NCI-H1105 treated with DMSO at 0.1 percent for 48 hours (cell line): ENCODE measurements around the gene CATSPERE.
"Not testable (repeated sequence)": the region's sequence is repeated elsewhere in the genome, so short reads cannot be mapped to it uniquely, and the experiment has no call there.

Experiments used
- DNase-seq: peaks from one replicate; lab custom pipeline; 2025; lab: John Stamatoyannopoulos, UW

The CATSPERE gene

GRCh38 chr1:244448279-244449036 lies 12.6 kb upstream of the CATSPERE start:
- DNase-seq: no peak

DNA sequence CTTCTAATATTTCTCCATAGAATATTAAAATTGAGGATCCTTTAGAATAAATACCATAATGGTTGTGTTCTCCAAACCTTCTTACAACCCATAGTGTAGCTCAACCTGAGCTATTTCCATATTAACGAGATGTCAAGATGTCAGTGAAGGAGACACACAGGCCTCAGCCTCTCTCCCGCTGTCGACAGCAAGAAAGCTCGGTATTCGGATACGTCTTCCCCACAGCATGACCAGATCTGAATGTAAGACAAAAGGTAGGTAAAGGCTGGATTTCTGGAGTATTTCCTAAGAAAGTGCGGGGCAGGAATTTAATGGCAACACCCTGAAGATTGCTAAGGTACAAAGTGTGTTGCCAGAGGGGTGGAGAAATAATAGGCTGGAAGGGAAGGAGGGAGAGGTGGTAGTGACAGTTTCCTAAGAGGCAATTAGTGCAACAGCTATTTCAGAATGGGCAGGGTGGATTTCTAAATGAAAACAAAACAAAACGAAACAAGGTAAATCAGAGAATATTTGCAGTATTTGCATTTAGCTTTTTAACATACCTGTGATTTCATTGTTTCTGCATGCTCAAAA lies 11.1 kb upstream of the CATSPERE start:
- no peak for DNase-seq

GRCh38 chr1:244450597-244451538 lies 10.2 kb upstream of the CATSPERE start:
- no peak for DNase-seq

- DNase-seq: no peak
Measured at GRCh38 chr1:244451539-244451950, 9.5 kb upstream of the CATSPERE start, which contains the start of gene ADSS2. Gene ADSS2, minus strand, starts transcription at chr1:244451909. Its CDS starts 92 bp downstream, at chr1:244451817.

DNA sequence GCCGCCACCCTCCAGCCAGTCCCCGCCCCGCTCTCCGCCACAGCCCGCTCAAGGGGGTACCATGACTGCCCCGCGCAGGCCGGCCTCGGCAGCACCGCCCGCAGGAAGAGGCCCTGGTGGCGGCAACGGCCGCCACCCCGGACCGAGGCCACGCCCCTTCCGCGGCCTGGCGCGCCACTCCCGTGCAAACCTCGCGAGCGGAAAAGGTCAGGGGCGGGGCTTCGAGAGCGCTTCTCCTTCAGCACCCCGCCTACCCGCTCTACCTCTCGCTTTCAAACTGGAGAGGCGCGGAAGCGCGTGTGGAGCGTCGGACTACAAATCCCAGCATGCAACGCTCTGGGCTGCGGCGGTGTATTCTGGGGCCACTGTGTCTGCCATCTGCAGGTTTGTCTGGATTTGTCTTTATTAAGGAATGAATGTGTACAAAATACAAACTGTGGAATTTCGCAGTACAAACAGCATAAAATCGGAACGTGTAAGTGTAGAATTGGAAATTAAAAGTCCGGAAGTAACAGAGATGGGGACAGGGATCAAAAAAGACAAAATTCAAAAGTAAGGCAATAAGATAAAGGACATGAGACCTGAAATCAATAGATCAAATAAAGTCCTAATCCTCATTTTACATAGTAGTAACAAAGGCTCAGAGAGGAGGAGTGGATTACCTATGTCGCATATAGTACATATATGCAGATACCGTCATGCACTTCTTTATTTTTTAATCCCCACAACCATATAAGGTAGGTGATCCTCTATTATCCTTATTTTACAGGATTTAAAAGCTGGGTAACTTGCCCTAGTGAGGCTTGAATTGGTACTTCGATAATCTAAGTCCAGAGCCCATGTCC lies 8.9 kb upstream of the CATSPERE start:
- DNase-seq: peak; percentile 92

DNA sequence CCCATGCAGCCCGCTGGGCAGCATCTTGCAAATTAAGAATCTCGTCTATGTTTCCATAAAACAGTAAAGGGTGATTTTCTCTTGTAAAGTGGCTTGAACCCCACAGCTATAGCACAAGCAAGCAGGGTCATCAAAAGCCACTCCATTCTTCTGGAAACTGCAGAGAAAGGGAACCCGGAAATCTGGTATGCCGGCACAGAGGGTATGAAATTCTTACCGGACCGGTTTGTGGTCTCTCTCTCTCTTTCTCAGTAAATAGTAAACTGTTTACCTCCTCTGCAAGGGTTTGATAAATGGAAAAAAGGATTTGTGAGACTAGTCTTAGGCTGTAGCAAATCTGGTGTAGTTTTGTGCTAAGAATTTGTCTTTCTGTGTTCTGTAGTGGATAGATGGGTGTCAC lies 6.7 kb upstream of the CATSPERE start:
- no peak for DNase-seq

- no peak for DNase-seq
Measured at GRCh38 chr1:244456586-244456985, 4.5 kb upstream of the CATSPERE start.

DNA sequence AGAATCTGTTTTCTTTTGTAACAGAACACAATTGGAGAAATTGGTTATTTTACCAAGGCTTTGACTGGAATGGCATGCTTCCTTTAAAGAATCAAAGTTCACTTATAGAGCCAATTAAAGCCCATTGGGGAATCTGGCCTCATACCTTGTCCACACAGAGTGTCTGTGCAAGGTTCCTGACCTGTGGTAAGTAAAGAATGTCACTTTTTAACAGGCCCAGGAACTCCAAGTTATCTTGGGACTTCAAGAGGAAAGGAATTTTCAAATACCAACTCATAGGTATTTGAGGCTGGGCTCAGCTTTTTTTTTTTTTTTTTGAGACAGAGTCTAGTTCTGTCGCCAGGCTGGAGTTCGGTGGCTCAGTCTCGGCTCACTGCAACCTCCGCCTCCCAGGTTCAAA lies 2.3 kb upstream of the CATSPERE start:
- no peak for DNase-seq

GRCh38 chr1:244460197-244460596 lies 876 bp upstream of the CATSPERE start:
- DNase-seq: no peak

GRCh38 chr1:244466724-244467123 lies 5.7 kb downstream of the CATSPERE start:
- DNase-seq: no peak

GRCh38 chr1:244473059-244473605 lies 12.1 kb downstream of the CATSPERE start:
- DNase-seq: no peak

DNA sequence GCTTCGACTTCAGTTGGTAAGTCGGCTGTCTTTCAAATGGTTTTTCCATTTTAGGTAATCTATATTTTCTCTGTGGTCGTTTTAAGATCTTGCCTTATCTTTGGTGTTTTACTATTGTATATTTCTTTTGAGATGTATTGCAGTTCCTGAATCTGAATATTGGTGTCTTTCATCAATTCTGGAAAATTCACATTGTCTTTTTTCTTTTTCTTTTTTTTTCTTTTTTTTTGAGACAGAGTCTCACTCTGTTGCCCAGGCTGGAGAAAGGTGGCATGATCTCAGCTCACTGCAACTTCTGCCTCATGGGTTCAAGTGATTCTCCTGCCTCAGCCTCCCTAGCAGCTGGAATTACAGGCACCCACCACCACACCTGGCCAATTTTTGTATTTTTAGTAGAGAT lies 23.9 kb downstream of the CATSPERE start:
- not testable (repeated sequence) for DNase-seq

- DNase-seq: no peak
Measured at GRCh38 chr1:244494653-244495052, 33.6 kb downstream of the CATSPERE start.

- no peak for DNase-seq
Measured at GRCh38 chr1:244496186-244496585, 35.1 kb downstream of the CATSPERE start.

DNA sequence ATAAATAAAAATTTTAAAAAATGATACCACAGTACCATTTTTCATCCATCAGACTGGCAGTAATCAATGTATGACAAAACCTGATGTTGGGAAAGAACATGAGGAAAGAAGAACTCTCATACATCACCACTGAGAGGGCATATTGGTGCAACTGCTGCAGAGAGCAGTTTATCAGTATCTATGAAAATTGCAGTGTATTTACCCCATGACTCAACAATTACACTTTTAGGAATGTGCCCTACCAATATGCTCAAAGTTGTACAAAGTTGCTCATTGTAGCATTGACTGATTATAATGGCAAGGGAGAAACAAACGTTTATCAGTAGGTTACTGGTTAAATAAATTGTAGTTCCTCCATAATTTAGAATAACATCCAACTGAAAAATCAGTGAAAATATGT lies 36.7 kb downstream of the CATSPERE start:
- DNase-seq: no peak

GRCh38 chr1:244499484-244499883 lies 38.4 kb downstream of the CATSPERE start:
- not testable (repeated sequence) for DNase-seq

GRCh38 chr1:244500515-244500914 lies 39.4 kb downstream of the CATSPERE start:
- DNase-seq: not testable (repeated sequence)

DNA sequence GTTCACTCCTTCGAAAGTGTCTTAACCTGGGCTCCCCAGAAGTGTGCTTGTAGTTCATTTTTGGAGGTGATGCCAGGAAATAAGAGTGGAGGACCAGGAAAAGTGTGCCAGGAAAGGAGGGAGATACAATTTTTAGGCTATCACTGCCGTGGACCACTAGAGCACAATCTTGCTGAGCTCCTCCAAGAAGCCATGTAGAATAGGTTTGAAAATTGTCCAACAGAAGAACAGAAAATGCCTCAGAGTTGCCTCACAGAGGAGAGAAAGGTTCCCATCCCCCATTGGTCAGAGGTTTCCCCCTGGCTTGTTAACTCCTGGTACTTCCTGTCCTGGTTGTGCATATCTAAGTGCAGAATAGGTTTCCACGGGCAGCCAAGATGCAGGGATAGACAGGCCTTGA lies 41.6 kb downstream of the CATSPERE start:
- no peak for DNase-seq

DNA sequence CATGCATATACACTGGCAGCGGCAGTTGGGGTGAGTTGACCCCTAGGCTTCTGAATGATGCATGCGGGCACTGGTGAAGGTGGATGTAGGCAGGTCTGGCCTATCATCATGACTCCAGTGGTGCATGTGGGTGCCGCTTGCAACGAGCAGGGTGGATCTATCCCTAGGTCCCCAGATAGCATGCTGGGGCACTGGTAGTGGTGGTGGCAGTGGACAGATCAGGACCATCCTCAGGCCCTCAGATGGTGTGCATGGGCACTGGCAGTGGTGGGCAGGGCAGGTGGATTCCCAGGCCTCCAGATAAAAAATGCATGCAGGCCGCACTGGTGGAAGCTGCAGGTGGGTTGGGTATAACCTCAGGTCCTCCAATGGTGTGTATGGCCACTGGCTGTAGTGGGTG lies 52.4 kb downstream of the CATSPERE start:
- DNase-seq: no peak

- DNase-seq: no peak
Measured at GRCh38 chr1:244515680-244516079, 54.6 kb downstream of the CATSPERE start.

DNA sequence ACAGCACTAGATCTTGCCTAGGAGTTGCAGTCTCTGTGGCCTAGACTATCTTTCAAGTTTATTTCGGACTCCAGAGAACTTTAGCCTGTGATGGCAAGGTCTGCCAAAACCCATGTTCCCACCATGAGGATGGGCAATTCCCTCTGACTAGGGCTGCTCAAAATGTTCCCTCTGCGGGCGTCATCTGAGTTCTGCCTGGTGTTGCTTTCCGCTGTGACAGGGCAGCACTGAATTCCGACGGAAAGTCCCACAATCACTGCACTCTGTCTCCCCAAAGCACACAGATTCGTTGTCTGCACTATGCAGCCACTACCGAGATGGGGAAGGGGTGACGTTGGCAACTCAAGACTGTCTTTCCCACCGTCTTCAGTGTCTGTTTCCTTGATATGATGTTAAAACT lies 75.2 kb downstream of the CATSPERE start:
- no peak for DNase-seq
